ENCODE data around the gene KLHL21.

Gene KLHL21

DNA sequence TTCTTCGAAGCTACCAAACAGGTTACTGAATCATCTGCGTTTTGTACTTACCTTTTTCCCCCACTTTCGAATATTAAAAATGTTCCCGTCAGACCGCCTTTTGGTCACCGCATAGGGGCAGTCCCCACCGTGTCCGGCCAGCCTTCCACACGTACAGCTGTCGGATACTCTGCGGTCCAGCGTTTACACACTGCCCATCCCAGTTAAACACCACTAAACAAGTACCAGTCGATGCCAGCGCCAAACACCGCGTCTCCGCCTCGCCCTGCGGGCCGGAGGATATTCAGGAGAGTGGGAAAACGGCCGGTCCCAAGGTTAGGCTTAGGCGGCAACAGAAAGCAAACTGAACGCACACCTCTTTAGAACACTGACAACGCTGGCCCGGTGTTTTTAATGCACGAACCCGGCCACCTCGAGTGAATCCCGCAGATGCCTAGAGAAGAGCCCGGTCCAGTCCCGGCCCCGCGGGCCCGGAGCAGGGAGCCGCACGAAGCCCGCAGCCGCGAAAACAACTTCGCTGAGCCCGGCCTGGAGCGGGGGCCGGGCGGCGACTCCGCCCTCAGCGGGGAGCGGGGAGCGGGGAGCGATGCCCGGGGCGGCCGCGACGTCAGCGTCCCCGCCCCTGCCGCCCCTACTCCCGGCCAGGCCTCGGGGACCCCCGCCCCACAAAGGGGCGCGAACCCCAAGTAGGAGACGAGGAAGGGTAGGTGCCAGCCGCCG is 10.1 kb upstream of the KLHL21 start:
- TF ChIP-seq, protein P1, sequence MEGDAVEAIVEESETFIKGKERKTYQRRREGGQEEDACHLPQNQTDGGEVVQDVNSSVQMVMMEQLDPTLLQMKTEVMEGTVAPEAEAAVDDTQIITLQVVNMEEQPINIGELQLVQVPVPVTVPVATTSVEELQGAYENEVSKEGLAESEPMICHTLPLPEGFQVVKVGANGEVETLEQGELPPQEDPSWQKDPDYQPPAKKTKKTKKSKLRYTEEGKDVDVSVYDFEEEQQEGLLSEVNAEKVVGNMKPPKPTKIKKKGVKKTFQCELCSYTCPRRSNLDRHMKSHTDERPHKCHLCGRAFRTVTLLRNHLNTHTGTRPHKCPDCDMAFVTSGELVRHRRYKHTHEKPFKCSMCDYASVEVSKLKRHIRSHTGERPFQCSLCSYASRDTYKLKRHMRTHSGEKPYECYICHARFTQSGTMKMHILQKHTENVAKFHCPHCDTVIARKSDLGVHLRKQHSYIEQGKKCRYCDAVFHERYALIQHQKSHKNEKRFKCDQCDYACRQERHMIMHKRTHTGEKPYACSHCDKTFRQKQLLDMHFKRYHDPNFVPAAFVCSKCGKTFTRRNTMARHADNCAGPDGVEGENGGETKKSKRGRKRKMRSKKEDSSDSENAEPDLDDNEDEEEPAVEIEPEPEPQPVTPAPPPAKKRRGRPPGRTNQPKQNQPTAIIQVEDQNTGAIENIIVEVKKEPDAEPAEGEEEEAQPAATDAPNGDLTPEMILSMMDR (IDR thresholded peaks at IDR 0.05): no peak

DNA sequence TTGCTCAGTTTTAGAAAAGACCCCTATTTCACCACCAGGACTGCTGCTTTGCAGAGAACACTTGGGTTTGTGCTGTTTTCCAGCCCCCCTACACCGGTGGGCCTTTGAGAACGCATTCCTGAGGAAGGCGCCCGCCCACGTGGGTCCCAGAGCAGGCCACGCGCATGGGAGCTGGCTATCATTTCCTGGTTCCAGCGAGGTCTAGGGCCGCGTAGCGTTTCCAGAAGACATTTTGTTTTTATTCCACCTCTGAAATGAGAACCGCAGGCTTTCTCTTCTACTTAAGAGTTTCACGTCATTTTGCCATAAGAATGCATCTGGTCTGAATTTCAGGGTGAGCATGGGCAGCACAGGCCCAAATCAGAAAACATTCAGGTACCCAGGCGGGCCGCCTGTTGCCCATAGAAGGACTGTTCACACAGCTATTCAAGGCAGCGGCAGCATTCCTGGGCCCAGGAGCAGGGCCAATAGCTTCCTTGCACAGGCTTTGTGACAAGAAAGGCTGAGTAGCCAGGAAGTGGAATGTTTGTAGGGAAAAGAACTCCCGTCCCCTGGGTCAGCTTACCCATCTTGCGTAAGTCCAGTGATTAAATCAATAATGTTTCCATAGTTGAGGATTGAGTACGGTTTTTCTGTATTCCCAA is 1.4 kb upstream of the KLHL21 start:
- TF ChIP-seq, protein P1 (IDR thresholded peaks at IDR 0.05): no peak

DNA sequence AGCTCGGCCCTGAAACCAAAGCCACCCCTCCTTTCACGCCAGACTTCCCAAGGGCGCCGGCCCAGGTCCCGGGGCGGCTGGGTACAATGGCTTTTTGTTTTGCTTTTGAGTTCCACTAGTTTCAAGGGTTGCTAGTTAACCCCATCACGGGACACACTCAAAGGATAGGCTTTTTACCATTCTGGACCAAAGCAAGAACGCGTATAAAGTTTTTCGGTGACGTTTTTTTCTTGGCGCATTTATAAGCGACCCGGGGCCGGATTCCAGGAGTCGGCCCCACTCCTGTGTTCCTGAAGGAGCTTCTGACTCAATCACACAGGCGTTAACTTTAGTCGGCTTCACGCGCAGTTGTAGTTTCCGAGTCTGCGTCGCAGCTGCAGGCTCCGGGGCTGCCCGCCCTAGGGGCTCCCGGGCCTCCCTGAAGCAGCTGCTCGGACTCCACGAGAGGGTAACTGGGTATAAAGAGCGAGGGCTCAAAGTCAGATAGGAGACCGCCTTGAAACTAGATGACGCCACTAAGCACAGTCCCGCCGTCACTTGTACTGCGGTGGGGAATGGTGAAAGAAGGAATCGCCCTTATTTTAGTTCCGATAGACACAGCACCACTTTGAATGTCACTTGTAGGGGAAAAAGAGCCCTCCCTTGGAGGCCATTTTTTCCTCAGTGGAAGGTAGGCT is 707 bp upstream of the KLHL21 start:
- TF ChIP-seq, protein P1 (IDR thresholded peaks at IDR 0.05): no peak

DNA sequence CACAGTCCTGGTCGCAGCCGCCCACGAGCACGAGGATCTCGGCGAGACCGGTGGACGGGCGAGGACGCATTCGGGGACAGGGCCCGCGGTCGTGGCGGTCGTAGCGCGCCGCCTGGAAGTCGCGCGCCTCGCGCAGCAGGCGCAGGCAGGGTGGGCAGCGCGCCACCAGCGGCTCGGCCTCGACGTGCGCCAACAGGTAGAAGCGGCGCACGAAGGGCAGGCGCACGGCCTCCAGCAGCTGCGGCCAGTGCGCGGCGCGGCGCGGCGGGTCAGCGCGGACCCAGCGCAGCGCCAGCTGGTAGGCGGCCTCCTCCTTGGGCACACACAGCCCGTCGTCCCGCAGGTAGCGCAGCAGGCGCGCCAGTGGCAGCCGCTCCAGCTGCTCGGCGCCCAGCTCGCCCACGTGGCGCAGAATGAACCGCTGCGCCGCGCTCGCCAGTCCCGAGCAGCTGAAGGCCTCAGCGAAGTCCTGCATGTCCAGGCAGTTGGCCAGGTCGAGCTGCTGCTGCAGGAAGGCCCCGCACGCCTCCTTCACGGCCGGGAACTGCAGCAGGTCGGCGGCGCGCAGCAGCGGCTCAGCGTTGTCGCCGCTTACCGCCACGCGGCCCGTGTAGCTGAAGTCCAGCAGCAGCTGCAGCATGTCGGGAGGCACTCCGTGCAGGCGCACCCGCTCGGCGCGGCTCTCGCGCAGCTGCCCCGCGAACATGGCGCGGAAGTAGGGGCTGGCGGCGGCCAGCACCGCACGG is 573 bp downstream of the KLHL21 start:
- TF ChIP-seq, protein P1 (IDR thresholded peaks at IDR 0.05): 0 out of 2 replicates have a peak, but pooled peaks have one; percentile 12

DNA sequence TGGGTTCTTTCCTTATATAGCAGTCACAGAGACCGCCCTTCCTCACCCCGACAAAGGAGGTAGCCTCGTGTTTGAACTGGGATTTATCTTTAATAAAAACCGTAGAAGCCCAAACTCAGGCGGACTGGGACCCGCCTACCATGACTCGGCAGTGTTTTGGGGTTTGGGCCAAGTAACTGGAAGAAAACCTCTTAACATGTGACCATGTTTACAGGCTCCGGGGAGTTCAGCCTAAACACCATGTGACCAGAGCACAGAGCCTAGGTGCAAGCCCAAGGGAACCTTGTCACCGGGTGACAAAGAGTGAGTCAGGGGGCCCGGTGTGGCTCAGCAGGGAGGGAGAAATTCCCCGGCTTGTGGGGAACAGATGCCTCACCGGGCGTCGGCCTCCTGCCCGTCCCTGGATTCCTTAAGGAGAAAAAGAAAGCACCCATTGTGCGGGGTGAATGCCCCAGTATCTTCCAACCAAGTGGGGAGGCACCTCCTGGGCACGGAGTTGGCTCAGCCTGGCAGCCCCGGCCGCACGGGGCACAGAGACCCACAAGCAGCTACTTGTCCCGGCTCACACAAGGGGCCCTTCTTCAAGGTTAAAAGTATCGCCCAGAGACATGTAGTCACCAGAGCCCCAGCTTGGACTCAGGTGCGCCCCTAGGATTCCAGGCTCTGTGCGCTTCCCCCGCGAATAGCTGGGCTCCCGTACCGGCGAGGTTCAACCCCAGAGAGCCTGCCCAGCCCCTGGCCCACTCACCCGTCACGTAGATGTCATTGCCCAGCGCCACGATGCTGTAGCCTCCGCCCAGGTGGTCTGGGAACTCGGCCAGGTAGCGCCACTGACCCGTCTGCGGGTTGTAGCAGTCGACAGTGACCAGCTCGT is 1.4 kb downstream of the KLHL21 start:
- TF ChIP-seq, protein P1 (IDR thresholded peaks at IDR 0.05): no peak

DNA sequence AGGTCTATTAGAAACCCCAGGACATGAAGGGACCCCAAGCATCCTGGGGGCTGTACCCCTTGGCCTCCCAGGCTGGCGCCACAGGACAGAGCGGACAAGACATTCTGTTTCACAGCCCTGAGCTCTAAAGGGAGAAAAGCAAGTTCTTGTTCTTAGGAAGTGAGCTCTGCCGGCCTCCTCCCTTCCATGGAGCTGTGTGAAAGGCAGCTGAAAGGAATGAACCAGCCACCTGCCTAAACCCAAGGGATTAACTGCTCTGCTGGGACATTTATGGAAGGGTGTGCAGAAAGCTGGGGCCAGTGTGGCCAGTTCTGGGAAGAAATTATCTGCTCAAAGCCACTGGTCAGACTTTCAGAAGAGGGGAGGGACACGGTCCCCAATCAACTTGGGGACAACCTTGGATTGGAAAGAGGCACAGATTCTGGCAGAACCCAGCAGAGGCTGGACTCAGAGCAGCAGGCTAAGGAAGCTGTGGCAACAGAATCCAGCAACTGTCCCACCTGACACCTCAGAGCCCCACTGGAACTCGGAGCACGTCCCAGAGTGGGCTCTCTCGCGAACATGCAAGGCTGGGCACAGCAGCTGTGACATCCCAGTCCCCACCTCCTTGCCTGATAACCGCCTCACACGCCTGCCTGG is 2.1 kb downstream of the KLHL21 start:
- TF ChIP-seq, protein P1 (IDR thresholded peaks at IDR 0.05): no peak
